ENCODE results near the gene NRSN1. TPM values are rescaled to one million over a fixed set of nuclear protein-coding genes. Genes with fewer than 3 reads are reported as not detected.

Gene NRSN1
- total and polyA plus RNA-seq, 9 of the 15 experiments (the other 6 are each of a cell fraction or from before 2014, with no cell fraction given), result not detected

DNA sequence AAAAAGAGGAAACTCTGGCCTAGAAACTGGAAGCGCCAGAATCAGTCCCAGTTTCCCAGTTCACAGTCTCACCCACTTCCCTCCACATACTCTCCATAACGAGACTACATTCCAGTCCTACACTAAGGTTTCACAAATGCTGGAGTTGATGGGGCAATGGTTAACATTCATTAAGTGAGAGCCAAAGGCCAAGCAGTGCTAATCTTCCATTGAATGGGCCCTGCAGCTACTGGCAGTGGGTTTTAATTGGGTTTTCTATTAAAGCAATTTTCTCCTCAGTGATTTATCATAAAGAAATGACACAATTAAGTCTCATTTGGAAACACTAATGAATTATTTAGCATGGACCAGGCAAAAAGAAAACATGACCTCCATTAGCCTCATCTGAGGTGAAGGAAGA is 20.8 kb upstream of the NRSN1 start:
- Histone ChIP-seq H2AFZ (ENCODE audit: low read depth, low read length) (no peak overlapping the region), H3K79me2 (ENCODE audit: control insufficient read depth, insufficient read depth, low read length) (no peaks in the 10 kb centered on the region), H3K9me3 (replicated peaks; ENCODE audit: control insufficient read depth, insufficient read depth, low read depth, low read length) (no peaks in the 10 kb centered on the region), H3K4me2 (ENCODE audit: insufficient read depth, low read length) (no peak overlapping the region), H3K4me3 (no peak overlapping the region), H3K4me1 (replicated peaks in 1 of 2; ENCODE audit: control insufficient read depth in 2 of 2, insufficient read depth in 2 of 2, low read length in 2 of 2) (no peaks in the 10 kb centered on the region), H3K36me3 (ENCODE audit: control insufficient read depth, insufficient read depth, low read length) (no peaks in the 10 kb centered on the region), H3K27ac (ENCODE audit: extremely low read depth, low read depth, low read length) (no peak overlapping the region), H3K9me1 (ENCODE audit: control insufficient read depth, insufficient read depth, low read length) (no peaks in the 10 kb centered on the region), H3K9ac (ENCODE audit: insufficient read depth in 1 of 2, low read depth in 2 of 2, low read length in 2 of 2) (no peak overlapping the region), H3K27me3 (ENCODE audit: control insufficient read depth in 2 of 2, insufficient read depth in 2 of 2, low read length in 2 of 2) (no peaks in the 10 kb centered on the region), H4K20me1 (replicated peaks; ENCODE audit: control insufficient read depth, insufficient read depth, low read length) (no peaks in the 10 kb centered on the region)
- ChIA-PET CTCF (ENCODE audit: low intra/inter-chr PET ratio) (no interaction called here), POLR2A (no interaction called here)
- in situ Hi-C loops (cut with MboI) (no loop called here), intact Hi-C loops (cut with micrococcal nuclease) (no loop called here)
- TF ChIP-seq PCBP1 (IDR thresholded peaks at IDR 0.05; ENCODE audit: low read depth, low read length, poor library complexity, severe bottlenecking) (no peak), ADNP (tag; IDR thresholded peaks at IDR 0.05) (no peak), COPS2 (conservative IDR thresholded peaks at IDR 0.05) (no peak), ZNF253 (CRISPR knock-in tag; conservative IDR thresholded peaks at IDR 0.05) (no peak), ZNF766 (CRISPR knock-in tag; conservative IDR thresholded peaks at IDR 0.05) (no peak), CREB5 (CRISPR knock-in tag; IDR thresholded peaks at IDR 0.05) (no peak), U2AF2 (optimal IDR thresholded peaks at IDR 0.05; ENCODE audit: low read depth, low read length) (no peak), ZNF134 (CRISPR knock-in tag; conservative IDR thresholded peaks at IDR 0.05) (no peak)
- TF ChIP-seq, protein P1, sequence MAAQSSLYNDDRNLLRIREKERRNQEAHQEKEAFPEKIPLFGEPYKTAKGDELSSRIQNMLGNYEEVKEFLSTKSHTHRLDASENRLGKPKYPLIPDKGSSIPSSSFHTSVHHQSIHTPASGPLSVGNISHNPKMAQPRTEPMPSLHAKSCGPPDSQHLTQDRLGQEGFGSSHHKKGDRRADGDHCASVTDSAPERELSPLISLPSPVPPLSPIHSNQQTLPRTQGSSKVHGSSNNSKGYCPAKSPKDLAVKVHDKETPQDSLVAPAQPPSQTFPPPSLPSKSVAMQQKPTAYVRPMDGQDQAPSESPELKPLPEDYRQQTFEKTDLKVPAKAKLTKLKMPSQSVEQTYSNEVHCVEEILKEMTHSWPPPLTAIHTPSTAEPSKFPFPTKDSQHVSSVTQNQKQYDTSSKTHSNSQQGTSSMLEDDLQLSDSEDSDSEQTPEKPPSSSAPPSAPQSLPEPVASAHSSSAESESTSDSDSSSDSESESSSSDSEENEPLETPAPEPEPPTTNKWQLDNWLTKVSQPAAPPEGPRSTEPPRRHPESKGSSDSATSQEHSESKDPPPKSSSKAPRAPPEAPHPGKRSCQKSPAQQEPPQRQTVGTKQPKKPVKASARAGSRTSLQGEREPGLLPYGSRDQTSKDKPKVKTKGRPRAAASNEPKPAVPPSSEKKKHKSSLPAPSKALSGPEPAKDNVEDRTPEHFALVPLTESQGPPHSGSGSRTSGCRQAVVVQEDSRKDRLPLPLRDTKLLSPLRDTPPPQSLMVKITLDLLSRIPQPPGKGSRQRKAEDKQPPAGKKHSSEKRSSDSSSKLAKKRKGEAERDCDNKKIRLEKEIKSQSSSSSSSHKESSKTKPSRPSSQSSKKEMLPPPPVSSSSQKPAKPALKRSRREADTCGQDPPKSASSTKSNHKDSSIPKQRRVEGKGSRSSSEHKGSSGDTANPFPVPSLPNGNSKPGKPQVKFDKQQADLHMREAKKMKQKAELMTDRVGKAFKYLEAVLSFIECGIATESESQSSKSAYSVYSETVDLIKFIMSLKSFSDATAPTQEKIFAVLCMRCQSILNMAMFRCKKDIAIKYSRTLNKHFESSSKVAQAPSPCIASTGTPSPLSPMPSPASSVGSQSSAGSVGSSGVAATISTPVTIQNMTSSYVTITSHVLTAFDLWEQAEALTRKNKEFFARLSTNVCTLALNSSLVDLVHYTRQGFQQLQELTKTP (IDR thresholded peaks at IDR 0.05; ENCODE audit: low read depth in 1 of 2, partially characterized antibody in 2 of 2), result no peak
- TF ChIP-seq, protein P2, sequence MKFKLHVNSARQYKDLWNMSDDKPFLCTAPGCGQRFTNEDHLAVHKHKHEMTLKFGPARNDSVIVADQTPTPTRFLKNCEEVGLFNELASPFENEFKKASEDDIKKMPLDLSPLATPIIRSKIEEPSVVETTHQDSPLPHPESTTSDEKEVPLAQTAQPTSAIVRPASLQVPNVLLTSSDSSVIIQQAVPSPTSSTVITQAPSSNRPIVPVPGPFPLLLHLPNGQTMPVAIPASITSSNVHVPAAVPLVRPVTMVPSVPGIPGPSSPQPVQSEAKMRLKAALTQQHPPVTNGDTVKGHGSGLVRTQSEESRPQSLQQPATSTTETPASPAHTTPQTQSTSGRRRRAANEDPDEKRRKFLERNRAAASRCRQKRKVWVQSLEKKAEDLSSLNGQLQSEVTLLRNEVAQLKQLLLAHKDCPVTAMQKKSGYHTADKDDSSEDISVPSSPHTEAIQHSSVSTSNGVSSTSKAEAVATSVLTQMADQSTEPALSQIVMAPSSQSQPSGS (CRISPR knock-in tag; IDR thresholded peaks at IDR 0.05), result no peak
- no TSS peak for BruUV-seq (replicated peaks)
- FAIRE-seq, result no peak
- 0% methylated on average over 2 of the region's 2 CpGs for WGBS (ENCODE audit: insufficient coverage, low coverage, missing lambda C conversion rate)
- no peak for DNase-seq (ENCODE audit: extremely low read depth in 1 of 4, low spot score in 3 of 4)
- no peak for ATAC-seq

Measured in K562 (cell line).